Progenitor cell of endocrine pancreas (in vitro differentiated cells): Measurements from ENCODE around the gene PXDN. TPM values are rescaled to one million over a fixed set of nuclear protein-coding genes. Genes with fewer than 3 reads are reported as not detected.

Experiments
- DNase-seq: peaks from one replicate; pipeline ENCODE4 v3.0.0; 2021; ENCODE audit warnings: low spot score; ENCODE audit not compliant: unreplicated experiment
- H3K27ac Mint-ChIP-seq: 2 replicates; pipeline ENCODE4 v1.8.0; 2021; ENCODE audit warnings: mild to moderate bottlenecking, moderate library complexity, mixed read lengths
- H3K27me3 Mint-ChIP-seq: 2 replicates; pipeline ENCODE4 v1.8.0; 2021; ENCODE audit warnings: mixed read lengths
- H3K36me3 Mint-ChIP-seq: 2 replicates; pipeline ENCODE4 v1.8.0; 2022; ENCODE audit warnings: mixed read lengths; ENCODE audit not compliant: insufficient read depth
- H3K4me1 Mint-ChIP-seq: 2 replicates; pipeline ENCODE4 v1.8.0; 2021; ENCODE audit warnings: low read depth, mixed read lengths
- H3K4me3 Mint-ChIP-seq: 2 replicates; pipeline ENCODE4 v1.8.0; 2021; ENCODE audit warnings: low read depth, mild to moderate bottlenecking, moderate library complexity, mixed read lengths
- H3K9me3 Mint-ChIP-seq: 2 replicates; pipeline ENCODE4 v1.8.0; 2021; ENCODE audit warnings: low read depth, mixed read lengths
- total RNA-seq: library from RNA; stranded (reverse); gene quantifications from 2 replicates; pipeline ENCODE4 v1.2.1, GENCODE V29; 2021
- TF ChIP-seq, protein P1 (sequence below): fragments of 200-600 bp; sonication (generic); IDR thresholded peaks from one replicate; pipeline ENCODE4 v1.5.0; 2021; ENCODE audit warnings: antibody characterized with exemption, mild to moderate bottlenecking; ENCODE audit not compliant: unreplicated experiment

PXDN gene
- total RNA-seq, 1 donor from 2014 or later = 256 TPM

- no peak overlapping the region for H3K27ac Mint-ChIP-seq
Measured at GRCh38 chr2:1778566-1778965, 34.3 kb upstream of the PXDN start.

DNA sequence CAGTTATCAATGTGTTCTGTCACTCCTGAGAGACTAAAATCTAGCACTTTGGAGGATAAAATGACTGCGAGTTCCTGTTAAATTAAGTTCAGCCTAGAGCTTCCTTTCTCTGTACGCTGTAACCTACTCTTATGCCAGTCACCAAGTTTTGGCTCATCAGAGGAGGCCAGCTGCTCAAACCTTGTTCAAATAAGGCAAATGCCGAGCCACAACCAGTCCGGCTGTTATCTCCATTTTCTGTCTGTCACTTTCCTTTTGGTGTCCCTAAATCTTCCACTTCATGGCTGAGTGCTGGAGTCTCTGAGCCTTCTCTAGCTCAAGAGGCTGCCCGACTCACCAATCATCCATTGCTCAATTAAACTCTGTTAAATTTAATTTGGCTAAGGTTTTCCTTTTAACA lies 33.5 kb upstream of the PXDN start:
- no peaks in the 10 kb centered on the region for H3K9me3 Mint-ChIP-seq
- H3K4me3 Mint-ChIP-seq = no peak overlapping the region
- peaks cover 46% of the 10 kb centered on the region for H3K27me3 Mint-ChIP-seq
- no peaks in the 10 kb centered on the region for H3K36me3 Mint-ChIP-seq
- H3K27ac Mint-ChIP-seq = no peak overlapping the region
- TF ChIP-seq, protein P1, sequence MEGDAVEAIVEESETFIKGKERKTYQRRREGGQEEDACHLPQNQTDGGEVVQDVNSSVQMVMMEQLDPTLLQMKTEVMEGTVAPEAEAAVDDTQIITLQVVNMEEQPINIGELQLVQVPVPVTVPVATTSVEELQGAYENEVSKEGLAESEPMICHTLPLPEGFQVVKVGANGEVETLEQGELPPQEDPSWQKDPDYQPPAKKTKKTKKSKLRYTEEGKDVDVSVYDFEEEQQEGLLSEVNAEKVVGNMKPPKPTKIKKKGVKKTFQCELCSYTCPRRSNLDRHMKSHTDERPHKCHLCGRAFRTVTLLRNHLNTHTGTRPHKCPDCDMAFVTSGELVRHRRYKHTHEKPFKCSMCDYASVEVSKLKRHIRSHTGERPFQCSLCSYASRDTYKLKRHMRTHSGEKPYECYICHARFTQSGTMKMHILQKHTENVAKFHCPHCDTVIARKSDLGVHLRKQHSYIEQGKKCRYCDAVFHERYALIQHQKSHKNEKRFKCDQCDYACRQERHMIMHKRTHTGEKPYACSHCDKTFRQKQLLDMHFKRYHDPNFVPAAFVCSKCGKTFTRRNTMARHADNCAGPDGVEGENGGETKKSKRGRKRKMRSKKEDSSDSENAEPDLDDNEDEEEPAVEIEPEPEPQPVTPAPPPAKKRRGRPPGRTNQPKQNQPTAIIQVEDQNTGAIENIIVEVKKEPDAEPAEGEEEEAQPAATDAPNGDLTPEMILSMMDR = no peak
- H3K4me1 Mint-ChIP-seq = peaks cover 2% of the 10 kb centered on the region
- DNase-seq = no peak

More at GRCh38 chr2:1778566-1778965, 34.3 kb upstream of the PXDN start:
- peaks cover 48% of the 10 kb centered on the region for H3K27me3 Mint-ChIP-seq
- no peak for DNase-seq
- no peak overlapping the region for H3K4me3 Mint-ChIP-seq
- TF ChIP-seq, protein P1 = no peak
- H3K36me3 Mint-ChIP-seq = no peaks in the 10 kb centered on the region
- no peaks in the 10 kb centered on the region for H3K9me3 Mint-ChIP-seq
- peaks cover 2% of the 10 kb centered on the region for H3K4me1 Mint-ChIP-seq

DNA sequence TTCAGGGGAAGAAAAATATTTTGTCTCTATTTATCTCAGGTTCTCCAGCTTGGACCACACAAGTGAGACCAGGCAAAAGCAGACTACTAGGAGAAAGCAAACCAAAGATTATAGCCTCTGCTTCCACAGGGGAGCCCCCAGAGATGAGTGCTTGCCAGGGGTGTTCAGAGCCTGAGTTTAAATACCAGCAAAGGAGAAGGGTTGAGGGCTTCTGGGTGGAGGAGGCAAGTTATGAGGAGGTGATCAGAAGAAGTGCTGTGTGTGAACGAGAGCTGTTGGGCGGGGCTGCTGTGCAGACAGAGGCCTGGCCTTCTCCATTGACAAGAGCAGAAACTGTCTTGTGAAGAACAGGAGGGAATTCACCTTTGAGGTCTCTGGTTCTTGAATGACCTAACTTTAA lies 32.8 kb upstream of the PXDN start:
- TF ChIP-seq, protein P1 = no peak
- Mint-ChIP-seq H3K4me3 (no peak overlapping the region), H3K27me3 (peaks cover 42% of the 10 kb centered on the region), H3K27ac (no peak overlapping the region), H3K36me3 (no peaks in the 10 kb centered on the region), H3K4me1 (peaks cover 2% of the 10 kb centered on the region), H3K9me3 (no peaks in the 10 kb centered on the region)
- no peak for DNase-seq

- TF ChIP-seq, protein P1 = no peak
- H3K9me3 Mint-ChIP-seq = no peaks in the 10 kb centered on the region
- no peak overlapping the region for H3K4me3 Mint-ChIP-seq
Measured at GRCh38 chr2:1775511-1776035, 31.3 kb upstream of the PXDN start.

DNA sequence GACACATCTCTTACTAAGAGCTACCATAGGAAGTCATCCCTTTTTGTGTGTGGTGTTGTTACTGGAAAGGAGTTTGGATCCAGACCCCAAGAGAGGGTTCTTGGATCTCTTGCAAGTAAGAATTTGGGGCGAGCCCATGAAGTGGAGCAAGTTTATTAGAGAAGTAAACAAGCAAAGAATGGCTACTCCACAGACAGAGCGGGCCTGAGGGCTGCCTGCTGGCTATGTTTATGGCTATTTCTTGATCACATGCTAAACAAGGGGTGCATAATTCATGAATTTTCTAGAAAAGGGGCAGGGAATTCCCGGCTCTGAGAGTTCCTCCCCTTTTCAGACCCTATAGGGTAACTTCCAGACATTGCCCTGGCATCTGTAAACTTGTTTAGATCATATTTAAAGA lies 30.6 kb upstream of the PXDN start:
- Mint-ChIP-seq H3K27me3 (peaks cover 33% of the 10 kb centered on the region), H3K36me3 (no peaks in the 10 kb centered on the region), H3K27ac (no peak overlapping the region), H3K4me3 (no peak overlapping the region), H3K9me3 (no peaks in the 10 kb centered on the region), H3K4me1 (peaks cover 2% of the 10 kb centered on the region)
- TF ChIP-seq, protein P1 = no peak
- no peak for DNase-seq

More at GRCh38 chr2:1775511-1776035, 31.3 kb upstream of the PXDN start:
- no peak for DNase-seq
- Mint-ChIP-seq H3K36me3 (no peaks in the 10 kb centered on the region), H3K27me3 (peaks cover 33% of the 10 kb centered on the region), H3K4me1 (peaks cover 2% of the 10 kb centered on the region), H3K27ac (no peak overlapping the region)
